SK-N-MC (cell line): ENCODE data around the gene FBXO31.

Experiments used
- DNase-seq: peaks from one replicate; pipeline ENCODE4 v3.0.0-alpha.2; 2011; ENCODE audit warnings: low read depth, low spot score
- H3K27ac ChIP-seq: fragments of 200-600 bp; sonication (generic); 2 replicates; pipeline ENCODE4 v1.5.1; 2016; ENCODE audit warnings: mixed run types
- H3K36me3 ChIP-seq: fragments of 200-600 bp; sonication (generic); 2 replicates; pipeline ENCODE4 v1.6.1; 2017; ENCODE audit warnings: antibody characterized with exemption, low read length, mixed read lengths; ENCODE audit not compliant: insufficient read depth
- H3K4me3 ChIP-seq: fragments of 200-600 bp; sonication (generic); 2 replicates; pipeline ENCODE4 v1.5.1; 2016
- H3K9ac ChIP-seq: fragments of 200-600 bp; sonication (generic); 2 replicates; pipeline ENCODE4 v1.8.0; 2017; ENCODE audit warnings: mixed run types, mixed read lengths; ENCODE audit not compliant: insufficient read length
- H3K9me3 ChIP-seq: fragments of 200-600 bp; sonication (generic); 2 replicates; pipeline ENCODE4 v1.6.1; 2017; ENCODE audit warnings: low read depth, mild to moderate bottlenecking, antibody characterized with exemption, low read length, moderate library complexity, mixed read lengths
- EZH2 ChIP-seq: fragments of 200-600 bp; sonication (generic); IDR thresholded peaks from one replicate; pipeline ENCODE4 v1.6.1; 2017; ENCODE audit warnings: antibody characterized with exemption
- FOXP2 ChIP-seq: optimal IDR thresholded peaks from 2 replicates; pipeline ENCODE3; 2011; ENCODE audit warnings: mild to moderate bottlenecking, moderate library complexity; ENCODE audit not compliant: insufficient read depth; ENCODE audit errors: extremely low read length, control extremely low read depth
- POLR2AphosphoS5 ChIP-seq: IDR thresholded peaks from 2 replicates; pipeline ENCODE4 v1.6.1; 2012; ENCODE audit warnings: mild to moderate bottlenecking, low read depth, low read length, borderline replicate concordance

Gene FBXO31

DNA sequence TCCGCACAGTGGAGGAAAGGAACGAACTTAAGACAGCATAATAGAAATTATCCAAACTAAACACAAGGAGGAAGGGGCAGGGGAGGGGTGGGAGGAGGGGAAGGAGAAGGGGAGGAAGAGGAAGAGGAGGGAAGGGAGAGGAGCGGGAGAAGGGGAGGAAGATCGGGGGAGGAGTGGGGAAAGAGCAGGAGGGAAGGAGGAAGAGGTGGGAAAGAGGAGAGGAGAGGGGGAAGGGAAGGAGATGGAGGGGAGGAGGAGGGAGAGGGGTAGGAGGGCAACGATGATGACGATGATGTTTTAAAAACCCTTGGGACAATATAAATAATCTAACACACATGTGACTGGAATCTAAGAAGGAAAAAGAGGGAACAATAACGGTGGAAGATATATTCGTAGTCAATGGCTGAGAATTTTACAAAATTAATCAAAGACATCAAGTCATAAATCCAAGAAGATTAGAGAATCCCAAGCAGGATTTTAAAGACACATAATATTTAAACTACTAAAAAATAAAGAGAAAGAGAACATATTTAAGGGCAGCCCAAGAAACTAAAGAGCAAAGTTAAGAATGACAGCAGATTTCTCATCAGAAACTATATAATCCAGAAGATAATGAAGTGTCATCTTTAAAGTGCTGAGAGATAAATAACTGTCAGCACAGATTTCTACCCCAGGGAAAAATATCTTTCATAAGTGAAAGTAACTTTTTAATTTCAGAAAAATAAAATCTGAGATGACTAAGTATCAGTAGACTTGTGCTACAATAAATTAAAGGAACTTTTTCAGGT, 96.5 kb downstream of the FBXO31 start:
- Histone ChIP-seq H3K4me3 (no peak overlapping the region), H3K9me3 (no peaks in the 10 kb centered on the region), H3K9ac (no peak overlapping the region), H3K27ac (no peak overlapping the region), H3K36me3 (no peaks in the 10 kb centered on the region)
- TF ChIP-seq FOXP2: no peak
- no peak for TF ChIP-seq POLR2AphosphoS5
- no peak for TF ChIP-seq EZH2
- no peak for DNase-seq

DNA sequence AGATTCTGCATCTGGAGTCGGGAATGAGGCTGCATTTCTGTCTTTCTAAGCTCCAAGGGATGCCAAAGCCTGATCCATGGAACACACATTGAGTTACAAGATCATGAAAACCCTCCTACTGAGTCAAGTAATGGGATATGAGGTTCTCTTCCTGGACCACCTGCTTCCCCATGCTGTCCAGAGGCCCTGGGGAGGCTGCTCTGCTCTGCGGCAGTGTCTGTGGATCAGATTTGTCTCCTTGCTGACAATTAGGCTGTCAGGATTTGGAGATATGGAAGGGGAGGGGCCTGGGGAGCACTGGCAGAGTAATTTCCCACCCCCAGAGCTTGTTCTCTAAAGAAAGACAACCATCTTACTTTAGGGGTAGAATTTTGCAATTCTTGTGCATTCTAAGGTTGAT, 99.4 kb downstream of the FBXO31 start:
- no peak for DNase-seq
- Histone ChIP-seq H3K9me3 (no peaks in the 10 kb centered on the region), H3K4me3 (no peak overlapping the region), H3K27ac (no peak overlapping the region), H3K36me3 (no peaks in the 10 kb centered on the region), H3K9ac (no peak overlapping the region)
- TF ChIP-seq EZH2 (no peak), POLR2AphosphoS5 (no peak), FOXP2 (no peak)

DNA sequence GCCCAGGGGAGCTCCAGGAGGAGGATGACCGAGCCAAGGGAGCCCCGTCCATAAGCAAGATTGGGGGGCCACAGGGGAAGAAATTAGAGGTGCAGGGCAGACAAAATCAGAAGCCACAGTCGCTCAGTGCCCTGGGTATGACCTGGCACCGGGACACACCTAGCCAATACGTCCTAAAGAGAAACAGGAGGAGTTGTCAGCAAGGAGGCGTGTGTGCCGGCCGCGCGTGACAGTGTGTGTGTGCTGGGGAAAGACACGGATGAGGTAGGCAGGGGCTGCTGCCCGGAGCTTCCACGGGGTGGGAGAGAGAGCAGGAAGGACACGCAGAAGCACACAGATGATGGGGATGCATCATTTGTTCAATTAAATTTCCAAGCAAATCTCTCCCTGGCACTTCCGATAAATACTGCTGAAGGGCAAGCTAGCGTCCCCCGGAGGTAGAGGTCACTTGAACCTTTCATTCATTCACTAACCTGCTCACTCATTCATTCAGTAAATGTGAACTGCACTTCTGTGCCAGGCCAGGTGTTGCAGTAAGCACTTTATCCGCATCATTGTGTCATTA, 104.4 kb downstream of the FBXO31 start:
- Histone ChIP-seq H3K36me3 (no peaks in the 10 kb centered on the region), H3K27ac (no peak overlapping the region), H3K9ac (no peak overlapping the region)

DNA sequence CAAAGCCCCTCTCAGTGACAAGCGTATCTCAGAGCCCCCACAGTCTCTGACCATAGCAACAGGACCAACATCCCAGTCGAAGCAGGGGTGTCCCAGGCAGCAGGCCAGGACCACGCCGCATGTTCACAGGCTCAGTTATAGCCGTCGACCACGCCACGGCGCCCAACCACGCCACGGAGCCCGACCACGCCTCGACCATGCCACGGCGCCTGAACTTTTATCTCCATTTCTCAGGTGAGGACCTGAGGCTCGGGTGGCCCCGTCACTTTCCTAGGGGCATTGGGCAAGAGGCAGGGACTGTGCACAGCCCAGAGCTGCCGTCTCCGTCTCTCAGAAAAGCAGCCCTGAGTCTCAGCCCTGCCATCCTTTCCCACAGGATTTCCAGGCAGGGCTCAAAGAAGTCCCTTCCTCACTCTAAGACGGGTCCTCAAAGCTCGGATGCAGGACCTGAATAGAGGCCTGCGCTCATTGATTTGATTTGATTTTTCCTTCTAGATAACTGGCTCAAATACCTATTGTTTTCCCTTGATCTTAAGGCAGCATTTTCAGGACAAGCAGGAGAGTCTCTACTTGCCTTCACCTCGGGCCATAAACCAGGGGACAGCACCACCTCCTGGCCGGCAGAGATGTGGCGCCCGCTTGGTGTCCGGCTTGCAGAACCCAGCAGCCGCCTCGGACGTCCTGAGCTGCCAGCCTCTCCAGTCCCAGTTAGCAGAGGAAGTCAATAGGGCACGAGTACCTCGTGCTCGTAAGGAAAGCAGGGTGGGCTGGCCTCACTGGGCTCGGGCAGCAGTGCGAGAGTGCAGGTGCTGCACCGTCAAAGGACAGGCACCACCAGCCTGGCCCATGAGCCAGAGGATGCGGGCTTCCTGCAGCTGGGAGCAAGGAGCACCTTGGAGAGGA, 105.1 kb downstream of the FBXO31 start:
- no peak for DNase-seq
- Histone ChIP-seq H3K9me3 (no peaks in the 10 kb centered on the region), H3K9ac (no peak overlapping the region), H3K4me3 (no peak overlapping the region), H3K27ac (no peak overlapping the region), H3K36me3 (no peaks in the 10 kb centered on the region)
- no peak for TF ChIP-seq FOXP2
- TF ChIP-seq EZH2: no peak
- TF ChIP-seq POLR2AphosphoS5: no peak

More for the DNA sequence above, 104.4 kb downstream of the FBXO31 start:
- no peak for TF ChIP-seq FOXP2
- no peak for TF ChIP-seq POLR2AphosphoS5
- TF ChIP-seq EZH2: no peak
- Histone ChIP-seq H3K9me3 (no peaks in the 10 kb centered on the region), H3K4me3 (no peak overlapping the region)
- no peak for DNase-seq
